ENCODE results near the gene COL20A1.

- no peak for TF ChIP-seq POLR2A (IDR thresholded peaks at IDR 0.05)
- no peak for TF ChIP-seq CTCF (IDR thresholded peaks at IDR 0.05)
- no peak for TF ChIP-seq EP300 (IDR thresholded peaks at IDR 0.05)
- TF ChIP-seq POLR2AphosphoS5 (IDR thresholded peaks at IDR 0.05), result no peak
Observed at GRCh38 chr20:63314566-63315239, 21.7 kb downstream of the COL20A1 start.

All from stomach (tissue), 4 donors.